ENCODE data around the gene IL10RB. TPM values are rescaled to one million over a fixed set of nuclear protein-coding genes. Genes with fewer than 3 reads are reported as not detected.
"Not testable (repeated sequence)": the region's sequence is repeated elsewhere in the genome, so short reads cannot be mapped to it uniquely, and the experiment has no call there.

The IL10RB gene
- 10 to 100 TPM; 25.3 to 25.9 TPM for total RNA-seq

GRCh38 chr21:33266050-33266788 lies at the start of gene IL10RB:
Gene IL10RB (plus strand): TSS chr21:33266367. CDS start chr21:33266466, 99 bp downstream.
- Mint-ChIP-seq H3K4me1 (peaks cover 51% of the 10 kb centered on the region), H3K4me3 (peak within 1 kb of the TSS; percentile 99), H3K36me3 (peaks cover 47% of the 10 kb centered on the region), H3K9me3 (no peaks in the 10 kb centered on the region), H3K27ac (peak within 1 kb of the TSS; percentile 95), H3K27me3 (no peaks in the 10 kb centered on the region)
- DNase-seq, result peak; percentile 82

- Mint-ChIP-seq H3K4me3 (no peak overlapping the region), H3K27me3 (no peaks in the 10 kb centered on the region), H3K9me3 (peaks cover 23% of the 10 kb centered on the region), H3K27ac (no peak overlapping the region), H3K4me1 (peaks cover 66% of the 10 kb centered on the region), H3K36me3 (peaks cover 24% of the 10 kb centered on the region)
- no peak for DNase-seq
Observed at GRCh38 chr21:33217138-33217520, 49.0 kb upstream of the IL10RB start.

GRCh38 chr21:33219300-33219699 lies 46.9 kb upstream of the IL10RB start:
- DNase-seq, result no peak
- no peaks in the 10 kb centered on the region for H3K27me3 Mint-ChIP-seq
- no peak overlapping the region for H3K27ac Mint-ChIP-seq
- H3K4me3 Mint-ChIP-seq, result no peak overlapping the region
- peaks cover 23% of the 10 kb centered on the region for H3K36me3 Mint-ChIP-seq
- H3K4me1 Mint-ChIP-seq, result peaks cover 46% of the 10 kb centered on the region
- H3K9me3 Mint-ChIP-seq, result peaks cover 22% of the 10 kb centered on the region

- H3K27me3 Mint-ChIP-seq, result no peaks in the 10 kb centered on the region
- no peak for DNase-seq
- no peak overlapping the region for H3K27ac Mint-ChIP-seq
- H3K4me3 Mint-ChIP-seq, result no peak overlapping the region
- H3K4me1 Mint-ChIP-seq, result peaks cover 42% of the 10 kb centered on the region
- peaks cover 23% of the 10 kb centered on the region for H3K36me3 Mint-ChIP-seq
- H3K9me3 Mint-ChIP-seq, result peaks cover 20% of the 10 kb centered on the region
Observed at GRCh38 chr21:33219954-33220353, 46.2 kb upstream of the IL10RB start.

GRCh38 chr21:33225376-33225775 lies 40.8 kb upstream of the IL10RB start:
- H3K36me3 Mint-ChIP-seq, H3K4me3 Mint-ChIP-seq, H3K9me3 Mint-ChIP-seq, H3K27me3 Mint-ChIP-seq, H3K27ac Mint-ChIP-seq, DNase-seq: not testable (repeated sequence)
- peaks cover 18% of the 10 kb centered on the region for H3K4me1 Mint-ChIP-seq

GRCh38 chr21:33228455-33228854 lies 37.7 kb upstream of the IL10RB start:
- Mint-ChIP-seq H3K4me3 (no peak overlapping the region), H3K27ac (no peak overlapping the region), H3K4me1 (peaks cover 36% of the 10 kb centered on the region), H3K36me3 (peaks cover 19% of the 10 kb centered on the region), H3K9me3 (no peaks in the 10 kb centered on the region), H3K27me3 (no peaks in the 10 kb centered on the region)
- DNase-seq, result no peak

GRCh38 chr21:33229099-33229783 lies 36.9 kb upstream of the IL10RB start:
- DNase-seq, result no peak
- Mint-ChIP-seq H3K36me3 (peaks cover 22% of the 10 kb centered on the region), H3K27ac (peak overlapping the region; percentile 81), H3K9me3 (no peaks in the 10 kb centered on the region), H3K4me3 (peak overlapping the region; percentile 75), H3K4me1 (peaks cover 37% of the 10 kb centered on the region), H3K27me3 (no peaks in the 10 kb centered on the region)

GRCh38 chr21:33229784-33230544 lies 36.2 kb upstream of the IL10RB start, which contains the start of gene IFNAR2:
Gene IFNAR2 (plus strand): TSS chr21:33229938. CDS start chr21:33241923, 11,985 bp downstream.
- Mint-ChIP-seq H3K27ac (peak within 1 kb of the TSS; percentile 91), H3K9me3 (no peaks in the 10 kb centered on the region), H3K4me3 (peak within 1 kb of the TSS; percentile 90), H3K27me3 (no peaks in the 10 kb centered on the region), H3K4me1 (peaks cover 44% of the 10 kb centered on the region), H3K36me3 (peaks cover 28% of the 10 kb centered on the region)
- DNase-seq, result peak; percentile 76

- H3K27me3 Mint-ChIP-seq, result no peaks in the 10 kb centered on the region
- H3K9me3 Mint-ChIP-seq, result no peaks in the 10 kb centered on the region
- H3K27ac Mint-ChIP-seq, result peak overlapping the region; percentile 91
- H3K4me3 Mint-ChIP-seq, result peak overlapping the region; percentile 90
- peaks cover 42% of the 10 kb centered on the region for H3K4me1 Mint-ChIP-seq
- DNase-seq, result peak; percentile 52
- H3K36me3 Mint-ChIP-seq, result peaks cover 28% of the 10 kb centered on the region
Observed at GRCh38 chr21:33230545-33231324, 35.4 kb upstream of the IL10RB start.

- DNase-seq, result peak; percentile 59
Observed at GRCh38 chr21:33231526-33231925, 34.6 kb upstream of the IL10RB start.

GRCh38 chr21:33232291-33233034 lies 33.7 kb upstream of the IL10RB start:
- Mint-ChIP-seq H3K4me1 (peaks cover 52% of the 10 kb centered on the region), H3K36me3 (peaks cover 39% of the 10 kb centered on the region)

More at GRCh38 chr21:33231526-33231925, 34.6 kb upstream of the IL10RB start:
- peaks cover 33% of the 10 kb centered on the region for H3K36me3 Mint-ChIP-seq
- no peaks in the 10 kb centered on the region for H3K9me3 Mint-ChIP-seq
- peak overlapping the region; percentile 90 for H3K4me3 Mint-ChIP-seq
- no peaks in the 10 kb centered on the region for H3K27me3 Mint-ChIP-seq
- peaks cover 46% of the 10 kb centered on the region for H3K4me1 Mint-ChIP-seq
- H3K27ac Mint-ChIP-seq, result peak overlapping the region; percentile 91

GRCh38 chr21:33234635-33235520 lies 31.3 kb upstream of the IL10RB start:
- no peak for DNase-seq
- Mint-ChIP-seq H3K4me3 (peak overlapping the region; percentile 15), H3K27ac (peak overlapping the region; percentile 75), H3K9me3 (no peaks in the 10 kb centered on the region), H3K27me3 (no peaks in the 10 kb centered on the region), H3K4me1 (peaks cover 62% of the 10 kb centered on the region), H3K36me3 (peaks cover 44% of the 10 kb centered on the region)

More at GRCh38 chr21:33232291-33233034, 33.7 kb upstream of the IL10RB start:
- Mint-ChIP-seq H3K9me3 (no peaks in the 10 kb centered on the region), H3K4me3 (peak overlapping the region; percentile 90), H3K27ac (peak overlapping the region; percentile 91), H3K27me3 (no peaks in the 10 kb centered on the region)
- DNase-seq, result no peak

Measured in activated naive CD8-positive, alpha-beta T cell treated with anti-CD3 and anti-CD28 coated beads for 36 hours (primary cell).